AG04449 (cell line): Measurements from ENCODE around the gene CSF3R.
"Not testable (repeated sequence)": the region's sequence is repeated elsewhere in the genome, so short reads cannot be mapped to it uniquely, and the experiment has no call there.

ENCODE experiments used
- CTCF ChIA-PET: fragments of 350-600 bp; formaldehyde crosslinking; extraction: SDS; loops from one replicate; lab custom pipeline; 2021; ENCODE audit warnings: antibody characterized with exemption; lab: Yijun Ruan, JAX
- POLR2A ChIA-PET: fragments of 400-600, 350-600 bp; formaldehyde crosslinking; extraction: SDS; loops from one replicate; lab custom pipeline; 2020; ENCODE audit warnings: antibody characterized with exemption, inconsistent platforms; lab: Yijun Ruan, JAX
- DNase-seq: peaks from one replicate; pipeline ENCODE4 v3.0.0-alpha.2; 2010; ENCODE audit warnings: low read depth, low spot score
- H3K4me3 ChIP-seq: 2 replicates; pipeline ENCODE4 v1.5.1; 2011; ENCODE audit warnings: low read depth, mild to moderate bottlenecking, control low read depth, low read length
- CTCF ChIP-seq: IDR thresholded peaks from one replicate; pipeline ENCODE4 v1.5.1; 2011; ENCODE audit warnings: mild to moderate bottlenecking, moderate library complexity, low read length, control low read depth, inconsistent platforms; ENCODE audit not compliant: insufficient read depth; ENCODE audit errors: missing control alignments

Gene CSF3R

GRCh38 chr1:36503159-36503558 is 20.4 kb upstream of the CSF3R start:
- CTCF ChIA-PET: interaction anchor here (0.9 to 1.1 kb wide), 2 partner anchors 12 to 13 kb away, joined by 3 to 4 read pairs; no protein-coding TSS in a partner anchor
- POLR2A ChIA-PET: no interaction called here
- no peak overlapping the region for H3K4me3 ChIP-seq
- no peak for DNase-seq
- TF ChIP-seq CTCF: no peak

- CTCF ChIA-PET: interaction anchor here (0.9 to 1.1 kb wide), 2 partner anchors 14 kb away, joined by 3 to 4 read pairs; no protein-coding TSS in a partner anchor
- no peak for TF ChIP-seq CTCF
- POLR2A ChIA-PET: no interaction called here
- no peak overlapping the region for H3K4me3 ChIP-seq
- no peak for DNase-seq
These were observed 19.9 kb upstream of the CSF3R start for GRCh38 chr1:36502616-36503015.

- POLR2A ChIA-PET, H3K4me3 ChIP-seq, DNase-seq: not testable (repeated sequence)
- CTCF ChIA-PET: interaction anchor here (0.9 kb wide), 1 partner anchor 14 kb away, joined by 3 read pairs; no protein-coding TSS in a partner anchor
These were observed 19.2 kb upstream of the CSF3R start for GRCh38 chr1:36501911-36502310.

- no peak for TF ChIP-seq CTCF
- no peak overlapping the region for H3K4me3 ChIP-seq
- DNase-seq: no peak
- ChIA-PET POLR2A (no interaction called here), CTCF (interaction anchor here (3.6 kb wide), 1 partner anchor 19 kb away, joined by 27 read pairs; no protein-coding TSS in a partner anchor)
These were observed 14.5 kb upstream of the CSF3R start for GRCh38 chr1:36497207-36497606.

GRCh38 chr1:36494971-36495370 is 12.3 kb upstream of the CSF3R start:
- no peak for TF ChIP-seq CTCF
- H3K4me3 ChIP-seq: no peak overlapping the region
- CTCF ChIA-PET: interaction anchor here (1.2 kb wide), 1 partner anchor 22 kb away, joined by 5 read pairs; no protein-coding TSS in a partner anchor
- POLR2A ChIA-PET: no interaction called here
- DNase-seq: no peak

- no peak for TF ChIP-seq CTCF
- CTCF ChIA-PET: no interaction called here
These were observed 10.8 kb upstream of the CSF3R start for GRCh38 chr1:36493524-36493923.

GRCh38 chr1:36492491-36492890 is 9.8 kb upstream of the CSF3R start:
- H3K4me3 ChIP-seq: no peak overlapping the region
- CTCF ChIA-PET: no interaction called here
- DNase-seq: no peak
- no peak for TF ChIP-seq CTCF
- POLR2A ChIA-PET: no interaction called here

More at GRCh38 chr1:36493524-36493923, 10.8 kb upstream of the CSF3R start:
- no peak for DNase-seq
- no peak overlapping the region for H3K4me3 ChIP-seq
- POLR2A ChIA-PET: no interaction called here

- H3K4me3 ChIP-seq, POLR2A ChIA-PET, CTCF ChIA-PET, DNase-seq: not testable (repeated sequence)
These were observed 6.7 kb upstream of the CSF3R start for GRCh38 chr1:36489258-36490051.
